Smooth muscle cell (in vitro differentiated cells): ENCODE results near the gene ASXL1. TPM values are rescaled to one million over a fixed set of nuclear protein-coding genes. Genes with fewer than 3 reads are reported as not detected.

ENCODE experiments used
- DNase-seq: peaks from one replicate; lab custom pipeline; 2025; ENCODE audit not compliant: unreplicated experiment; lab: John Stamatoyannopoulos, UW
- H2AFZ ChIP-seq: fragments of 200-600 bp; sonication (generic); 2 replicates; pipeline ENCODE4 v1.6.0; 2016; ENCODE audit warnings: antibody characterized with exemption, low read depth, mild to moderate bottlenecking
- H3F3A ChIP-seq: fragments of 200-600 bp; sonication (generic); 2 replicates; pipeline ENCODE4 v1.6.0; 2017; ENCODE audit warnings: antibody characterized with exemption, low read depth
- H3K27ac ChIP-seq: fragments of 200-600 bp; sonication (generic); 2 replicates; pipeline ENCODE4 v1.5.1; 2016; ENCODE audit warnings: low read depth, mild to moderate bottlenecking
- H3K27me3 ChIP-seq: fragments of 200-600 bp; sonication (generic); 2 replicates; pipeline ENCODE4 v1.6.1; 2016; ENCODE audit warnings: low read depth, mild to moderate bottlenecking
- H3K36me3 ChIP-seq: fragments of 200-600 bp; sonication (generic); 2 replicates; pipeline ENCODE4 v1.5.1; 2016; ENCODE audit warnings: low read depth
- H3K4me1 ChIP-seq: fragments of 200-600 bp; sonication (generic); 2 replicates; pipeline ENCODE4 v1.5.1; 2016; ENCODE audit warnings: low read depth
- H3K4me2 ChIP-seq: fragments of 200-600 bp; sonication (generic); 2 replicates; pipeline ENCODE4 v1.6.0; 2016; ENCODE audit warnings: mild to moderate bottlenecking
- H3K4me3 ChIP-seq: fragments of 200-600 bp; sonication (generic); 2 replicates; pipeline ENCODE4 v1.5.1; 2016; ENCODE audit warnings: mild to moderate bottlenecking
- H3K79me2 ChIP-seq: fragments of 200-600 bp; sonication (generic); 2 replicates; pipeline ENCODE4 v1.6.0; 2016; ENCODE audit warnings: low read depth, mild to moderate bottlenecking
- H3K9ac ChIP-seq: fragments of 200-600 bp; sonication (generic); 2 replicates; pipeline ENCODE4 v1.6.0; 2016; ENCODE audit warnings: low read depth
- H3K9me3 ChIP-seq: fragments of 200-600 bp; sonication (generic); replicated peaks from 2 replicates; pipeline ENCODE4 v1.5.1; 2016; ENCODE audit warnings: low read depth
- H4K20me1 ChIP-seq: fragments of 200-600 bp; sonication (generic); 2 replicates; pipeline ENCODE4 v1.6.0; 2016; ENCODE audit warnings: low read depth
- WGBS: methylation state at CpG from one replicate; pipeline ENCODE4 v1.1.7; 2016; ENCODE audit warnings: low lambda C conversion rate; 5-methylcytosine and 5-hydroxymethylcytosine counted together
- polyA plus RNA-seq: library from polyadenylated mRNA; unstranded; fragments of >200 nt; fragmentation: Nextera tagmentation; extraction: Ambion mirVana; gene quantifications from 2 replicates; pipeline ENCODE4 v1.2.1, GENCODE V29; 2016
- total RNA-seq: library from RNA; depleted of rRNA; stranded (reverse); fragments of >200 nt; gene quantifications from 2 replicates; pipeline ENCODE4 v1.2.3, GENCODE V29; 2014
- TF ChIP-seq, protein P1 (sequence below): fragments of 200-600 bp; sonication (generic); IDR thresholded peaks from 2 replicates; pipeline ENCODE4 v1.5.1; 2017; ENCODE audit warnings: borderline replicate concordance, mild to moderate bottlenecking, antibody characterized with exemption; ENCODE audit not compliant: insufficient read depth, poor library complexity, severe bottlenecking

The ASXL1 gene
- total and polyA plus RNA-seq, 2 experiments from 2014 or later, result 46.5 to 62.1 TPM

DNA sequence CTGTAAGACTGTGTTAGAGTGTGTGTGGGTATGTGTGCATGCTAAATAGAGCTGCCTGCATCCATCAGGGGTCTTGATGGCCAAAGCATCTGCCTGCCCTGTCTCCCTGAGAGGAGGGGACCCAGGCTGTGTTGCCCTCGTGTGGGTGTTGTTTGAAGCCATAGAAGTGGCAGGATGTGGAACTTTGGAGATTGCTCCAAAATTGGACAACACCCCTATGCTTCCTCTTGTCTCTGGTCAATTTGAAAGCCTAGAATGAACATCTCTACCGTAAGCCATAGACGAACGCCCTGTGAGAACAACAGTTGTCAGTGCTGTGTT is 82.6 kb downstream of the ASXL1 start:
- H3K4me3 ChIP-seq, result no peak overlapping the region
- H4K20me1 ChIP-seq, result peaks cover 88% of the 10 kb centered on the region
- no peak overlapping the region for H2AFZ ChIP-seq
- H3K9me3 ChIP-seq, result no peaks in the 10 kb centered on the region
- H3K27ac ChIP-seq, result no peak overlapping the region
- DNase-seq, result no peak
- H3K4me2 ChIP-seq, result no peak overlapping the region
- no peak overlapping the region for H3K9ac ChIP-seq
- peaks cover 32% of the 10 kb centered on the region for H3F3A ChIP-seq
- WGBS, result 95% methylated on average over 4 of the region's 4 CpGs
- H3K36me3 ChIP-seq, result no peaks in the 10 kb centered on the region
- TF ChIP-seq, protein P1, sequence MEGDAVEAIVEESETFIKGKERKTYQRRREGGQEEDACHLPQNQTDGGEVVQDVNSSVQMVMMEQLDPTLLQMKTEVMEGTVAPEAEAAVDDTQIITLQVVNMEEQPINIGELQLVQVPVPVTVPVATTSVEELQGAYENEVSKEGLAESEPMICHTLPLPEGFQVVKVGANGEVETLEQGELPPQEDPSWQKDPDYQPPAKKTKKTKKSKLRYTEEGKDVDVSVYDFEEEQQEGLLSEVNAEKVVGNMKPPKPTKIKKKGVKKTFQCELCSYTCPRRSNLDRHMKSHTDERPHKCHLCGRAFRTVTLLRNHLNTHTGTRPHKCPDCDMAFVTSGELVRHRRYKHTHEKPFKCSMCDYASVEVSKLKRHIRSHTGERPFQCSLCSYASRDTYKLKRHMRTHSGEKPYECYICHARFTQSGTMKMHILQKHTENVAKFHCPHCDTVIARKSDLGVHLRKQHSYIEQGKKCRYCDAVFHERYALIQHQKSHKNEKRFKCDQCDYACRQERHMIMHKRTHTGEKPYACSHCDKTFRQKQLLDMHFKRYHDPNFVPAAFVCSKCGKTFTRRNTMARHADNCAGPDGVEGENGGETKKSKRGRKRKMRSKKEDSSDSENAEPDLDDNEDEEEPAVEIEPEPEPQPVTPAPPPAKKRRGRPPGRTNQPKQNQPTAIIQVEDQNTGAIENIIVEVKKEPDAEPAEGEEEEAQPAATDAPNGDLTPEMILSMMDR, result no peak
- H3K79me2 ChIP-seq, result peaks cover 15% of the 10 kb centered on the region
- no peaks in the 10 kb centered on the region for H3K27me3 ChIP-seq
- H3K4me1 ChIP-seq, result peaks cover 10% of the 10 kb centered on the region

DNA sequence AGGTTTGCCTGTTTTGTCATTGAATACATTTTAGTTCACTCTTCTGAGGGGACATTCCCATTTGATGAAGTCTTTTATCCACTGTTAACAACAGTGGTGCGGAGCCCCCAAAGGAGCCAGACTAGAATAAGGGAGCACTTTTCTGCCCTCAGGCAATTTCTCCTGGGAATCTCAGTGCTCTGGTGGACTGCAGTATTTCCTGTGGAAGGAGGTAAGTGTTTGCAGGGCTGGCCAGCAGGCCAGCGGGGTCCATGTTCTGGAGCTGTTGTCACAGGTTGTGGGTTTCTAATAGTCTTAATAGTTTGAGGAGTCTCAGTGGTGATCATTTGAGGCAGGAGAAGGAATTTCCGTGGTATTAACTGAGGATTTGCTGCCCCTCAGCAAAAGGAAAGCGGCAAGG is 83.5 kb downstream of the ASXL1 start:
- H3K9ac ChIP-seq, result no peak overlapping the region
- H4K20me1 ChIP-seq, result peaks cover 92% of the 10 kb centered on the region
- peaks cover 17% of the 10 kb centered on the region for H3K4me1 ChIP-seq
- TF ChIP-seq, protein P1, result no peak
- H3K4me3 ChIP-seq, result no peak overlapping the region
- H3K9me3 ChIP-seq, result no peaks in the 10 kb centered on the region
- H2AFZ ChIP-seq, result no peak overlapping the region
- H3K27me3 ChIP-seq, result no peaks in the 10 kb centered on the region
- no peak overlapping the region for H3K4me2 ChIP-seq
- peaks cover 15% of the 10 kb centered on the region for H3K79me2 ChIP-seq
- 79% methylated on average over 4 of the region's 4 CpGs for WGBS
- no peak overlapping the region for H3K27ac ChIP-seq
- H3K36me3 ChIP-seq, result no peaks in the 10 kb centered on the region
- H3F3A ChIP-seq, result peaks cover 40% of the 10 kb centered on the region
- DNase-seq, result no peak

DNA sequence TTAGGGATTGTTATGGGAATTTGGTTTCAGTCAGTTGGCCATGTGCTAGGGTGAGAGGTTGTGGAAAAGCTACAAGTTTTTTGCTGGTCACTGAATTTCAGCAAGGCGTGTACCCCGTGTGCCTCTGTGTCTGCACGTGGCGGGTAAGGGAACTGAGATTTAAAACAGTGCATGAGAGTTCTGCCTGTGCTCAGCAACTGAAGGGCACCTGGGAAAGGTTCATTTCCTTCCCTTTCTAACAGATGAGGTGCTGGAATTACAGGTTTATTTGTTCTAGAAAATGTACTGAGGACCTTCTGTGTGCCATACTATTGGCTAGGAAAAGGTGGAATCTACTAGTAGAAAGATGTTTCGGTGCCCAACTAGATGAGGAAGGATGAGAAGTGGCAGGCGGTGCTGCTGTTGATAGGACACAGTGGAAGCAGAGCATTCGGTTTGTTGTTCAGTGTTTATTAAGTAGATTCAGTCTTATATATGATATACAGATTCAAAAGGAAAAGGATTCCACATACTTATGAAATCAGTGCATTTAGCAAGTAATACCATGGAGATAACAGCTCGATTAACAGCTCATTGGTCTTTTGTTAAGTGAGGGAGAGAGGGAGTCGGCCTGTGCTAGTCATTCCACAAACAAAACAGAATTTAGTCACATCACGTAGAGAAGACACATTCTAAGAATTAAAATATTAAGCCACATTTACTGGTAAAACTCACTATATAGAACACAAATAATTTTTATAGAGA is 84.7 kb downstream of the ASXL1 start:
- peaks cover 17% of the 10 kb centered on the region for H3K4me1 ChIP-seq
- 86% methylated on average over 10 of the region's 10 CpGs for WGBS
- H3F3A ChIP-seq, result peaks cover 45% of the 10 kb centered on the region
- no peaks in the 10 kb centered on the region for H3K9me3 ChIP-seq
- H3K4me2 ChIP-seq, result no peak overlapping the region
- H3K79me2 ChIP-seq, result peaks cover 13% of the 10 kb centered on the region
- TF ChIP-seq, protein P1, result no peak
- no peak overlapping the region for H3K4me3 ChIP-seq
- H3K27me3 ChIP-seq, result no peaks in the 10 kb centered on the region
- H4K20me1 ChIP-seq, result peaks cover 92% of the 10 kb centered on the region
- DNase-seq, result no peak
- H3K36me3 ChIP-seq, result no peaks in the 10 kb centered on the region
- H3K9ac ChIP-seq, result no peak overlapping the region
- no peak overlapping the region for H2AFZ ChIP-seq
- H3K27ac ChIP-seq, result peak overlapping the region; percentile 34
